Osteocyte (in vitro differentiated cells): ENCODE measurements around the gene LIMS2. TPM values are rescaled to one million over a fixed set of nuclear protein-coding genes. Genes with fewer than 3 reads are reported as not detected.
A peak's percentile ranks its signal among the peaks of the same experiment; 100 is the strongest.

ENCODE experiments used
- DNase-seq: peaks from one replicate; pipeline ENCODE4 v3.0.0; 2021; ENCODE audit warnings: mixed read lengths; ENCODE audit not compliant: unreplicated experiment; ENCODE audit errors: extremely low spot score
- H3K27ac Mint-ChIP-seq: one replicate; pipeline ENCODE4 v1.8.0; 2021; ENCODE audit warnings: mild to moderate bottlenecking, mixed read lengths; ENCODE audit not compliant: unreplicated experiment
- H3K27me3 Mint-ChIP-seq: one replicate; pipeline ENCODE4 v1.8.0; 2021; ENCODE audit warnings: mixed read lengths; ENCODE audit not compliant: unreplicated experiment
- H3K36me3 Mint-ChIP-seq: one replicate; pipeline ENCODE4 v1.8.0; 2021; ENCODE audit warnings: mixed read lengths; ENCODE audit not compliant: unreplicated experiment
- H3K4me1 Mint-ChIP-seq: one replicate; pipeline ENCODE4 v1.8.0; 2021; ENCODE audit warnings: mixed read lengths; ENCODE audit not compliant: unreplicated experiment
- H3K4me3 Mint-ChIP-seq: one replicate; pipeline ENCODE4 v1.8.0; 2021; ENCODE audit warnings: mild to moderate bottlenecking, moderate library complexity, mixed read lengths; ENCODE audit not compliant: unreplicated experiment
- H3K9me3 Mint-ChIP-seq: one replicate; pipeline ENCODE4 v1.8.0; 2021; ENCODE audit warnings: mixed read lengths; ENCODE audit not compliant: unreplicated experiment
- CTCF ChIP-seq: fragments of 200-600 bp; sonication (generic); IDR thresholded peaks from 2 replicates; pipeline ENCODE4 v1.5.0; 2021; ENCODE audit warnings: antibody characterized with exemption, mild to moderate bottlenecking, moderate library complexity
- total RNA-seq: library from RNA; stranded (reverse); gene quantifications from 2 replicates; pipeline ENCODE4 v1.2.1, GENCODE V29; 2021

Gene LIMS2
- total RNA-seq, 1 donor from 2014 or later, result 51.0 TPM

GRCh38 chr2:127636248-127637235 is 38.8 kb downstream of the LIMS2 start:
- no peaks in the 10 kb centered on the region for H3K27me3 Mint-ChIP-seq
- no peaks in the 10 kb centered on the region for H3K36me3 Mint-ChIP-seq
- H3K4me1 Mint-ChIP-seq, result peaks cover 23% of the 10 kb centered on the region
- TF ChIP-seq CTCF, result no peak
- H3K27ac Mint-ChIP-seq, result peak overlapping the region; percentile 10
- DNase-seq, result no peak
- H3K4me3 Mint-ChIP-seq, result no peak overlapping the region
- H3K9me3 Mint-ChIP-seq, result no peaks in the 10 kb centered on the region

GRCh38 chr2:127635380-127636237 is 39.7 kb downstream of the LIMS2 start:
- H3K27me3 Mint-ChIP-seq, result no peaks in the 10 kb centered on the region
- peaks cover 23% of the 10 kb centered on the region for H3K4me1 Mint-ChIP-seq
- no peak for DNase-seq
- no peak for TF ChIP-seq CTCF
- no peak overlapping the region for H3K4me3 Mint-ChIP-seq
- no peak overlapping the region for H3K27ac Mint-ChIP-seq
- no peaks in the 10 kb centered on the region for H3K9me3 Mint-ChIP-seq
- H3K36me3 Mint-ChIP-seq, result no peaks in the 10 kb centered on the region

- H3K27me3 Mint-ChIP-seq, result no peaks in the 10 kb centered on the region
- no peaks in the 10 kb centered on the region for H3K9me3 Mint-ChIP-seq
- TF ChIP-seq CTCF, result no peak
- H3K36me3 Mint-ChIP-seq, result no peaks in the 10 kb centered on the region
- no peak for DNase-seq
- H3K4me3 Mint-ChIP-seq, result no peak overlapping the region
- peaks cover 25% of the 10 kb centered on the region for H3K4me1 Mint-ChIP-seq
- no peak overlapping the region for H3K27ac Mint-ChIP-seq
These were observed 40.5 kb downstream of the LIMS2 start for GRCh38 chr2:127634626-127635379.

GRCh38 chr2:127634066-127634617 is 41.2 kb downstream of the LIMS2 start:
- no peak for TF ChIP-seq CTCF
- Mint-ChIP-seq H3K9me3 (no peaks in the 10 kb centered on the region), H3K36me3 (no peaks in the 10 kb centered on the region), H3K27me3 (no peaks in the 10 kb centered on the region), H3K4me1 (peaks cover 25% of the 10 kb centered on the region), H3K4me3 (no peak overlapping the region), H3K27ac (no peak overlapping the region)
- no peak for DNase-seq
